IMR-90 (cell line): ENCODE results near the gene CR1L. TPM values are rescaled to one million over a fixed set of nuclear protein-coding genes. Genes with fewer than 3 reads are reported as not detected.

Experiments used
- ATAC-seq: fragments of 200-7000 bp; cut with Tn5 transposase; 2 replicates; pipeline ENCODE4 v1.9.1; 2020; ENCODE audit warnings: low read depth, mild to moderate bottlenecking, moderate library complexity
- BruUV-seq: library from RNA; stranded (reverse); fragments of 400-500 nt; replicated peaks from 2 replicates; lab custom pipeline; 2021; lab: Mats Ljungman, UMichigan
- CTCF ChIA-PET: fragments of 300-600 bp; formaldehyde crosslinking; extraction: SDS; loops from one replicate; lab custom pipeline; 2021; ENCODE audit warnings: antibody characterized with exemption; lab: Yijun Ruan, JAX
- POLR2A ChIA-PET: fragments of 300-600 bp; sonication (Branson Sonifier 250); formaldehyde crosslinking; loops from one replicate; lab custom pipeline; 2022; ENCODE audit warnings: antibody characterized with exemption; ENCODE audit not compliant: unreplicated experiment; lab: Charles Lee
- DNase-seq: peaks from one replicate; pipeline ENCODE4 v3.0.0; 2013
- H2AFZ ChIP-seq: replicated peaks from 2 replicates; pipeline ENCODE3; 2013; ENCODE audit warnings: low read length, mild to moderate bottlenecking; ENCODE audit not compliant: poor library complexity
- H2AK5ac ChIP-seq: 2 replicates; pipeline ENCODE4 v1.6.1; 2013; ENCODE audit warnings: low read depth, low read length, inconsistent platforms
- H2AK9ac ChIP-seq: replicated peaks from 2 replicates; pipeline ENCODE3; 2013; ENCODE audit warnings: mild to moderate bottlenecking, low read depth, low read length, moderate library complexity; ENCODE audit not compliant: poor library complexity
- H2BK120ac ChIP-seq: 2 replicates; pipeline ENCODE4 v1.6.1; 2013; ENCODE audit warnings: low read depth, low read length, inconsistent platforms
- H2BK15ac ChIP-seq: 3 replicates; pipeline ENCODE4 v1.6.1; 2013; ENCODE audit warnings: low read depth, low read length, inconsistent platforms
- H2BK20ac ChIP-seq: 2 replicates; pipeline ENCODE4 v1.6.1; 2013; ENCODE audit warnings: low read depth, mild to moderate bottlenecking, inconsistent platforms, low read length, moderate library complexity
- H2BK5ac ChIP-seq: 2 replicates; pipeline ENCODE4 v1.6.1; 2013; ENCODE audit warnings: mild to moderate bottlenecking, low read depth, low read length, inconsistent platforms; ENCODE audit not compliant: poor library complexity, severe bottlenecking
- H3K14ac ChIP-seq: replicated peaks from 2 replicates; pipeline ENCODE4 v1.6.1; 2013; ENCODE audit warnings: low read depth, low read length, inconsistent platforms
- H3K18ac ChIP-seq: 2 replicates; pipeline ENCODE4 v1.6.1; 2013; ENCODE audit warnings: low read depth, low read length, control low read depth
- H3K23ac ChIP-seq: 2 replicates; pipeline ENCODE4 v1.6.1; 2013; ENCODE audit warnings: low read depth, low read length, inconsistent platforms
- H3K27ac ChIP-seq: 2 replicates; pipeline ENCODE4 v1.5.1; 2013; ENCODE audit warnings: mild to moderate bottlenecking, control low read depth, low read length; ENCODE audit not compliant: insufficient read depth
- H3K27me3 ChIP-seq: 2 replicates; pipeline ENCODE4 v1.6.1; 2013; ENCODE audit warnings: low read length; ENCODE audit not compliant: control insufficient read depth, insufficient read depth
- H3K36me3 ChIP-seq: 2 replicates; pipeline ENCODE4 v1.6.1; 2013; ENCODE audit warnings: low read length, mixed read lengths; ENCODE audit not compliant: control insufficient read depth, insufficient read depth
- H3K4ac ChIP-seq: 2 replicates; pipeline ENCODE4 v1.6.1; 2013; ENCODE audit warnings: low read depth, low read length, inconsistent platforms
- H3K4me1 ChIP-seq: 2 replicates; pipeline ENCODE4 v1.6.1; 2013; ENCODE audit warnings: low read length, mixed read lengths; ENCODE audit not compliant: control insufficient read depth, insufficient read depth
- H3K4me2 ChIP-seq: 2 replicates; pipeline ENCODE4 v1.6.1; 2013; ENCODE audit warnings: low read depth, mild to moderate bottlenecking, control low read depth, low read length, moderate library complexity
- H3K4me3 ChIP-seq: 2 replicates; pipeline ENCODE4 v1.5.1; 2013; ENCODE audit warnings: low read depth, mild to moderate bottlenecking, control low read depth, low read length, moderate library complexity; ENCODE audit not compliant: insufficient read depth
- H3K56ac ChIP-seq: 2 replicates; pipeline ENCODE4 v1.6.1; 2013; ENCODE audit warnings: low read length, inconsistent platforms; ENCODE audit not compliant: insufficient read depth; ENCODE audit errors: extremely low read depth
- H3K79me1 ChIP-seq, 2 experiments: 2 replicates each; pipeline ENCODE4 v1.6.1; 2013; ENCODE audit warnings: low read length in 2 of 2, inconsistent platforms in 1 of 2, low read depth in 1 of 2
- H3K9ac ChIP-seq: 2 replicates; pipeline ENCODE4 v1.6.1; 2013; ENCODE audit warnings: low read depth, low read length, control low read depth
- H3K9me1 ChIP-seq: 2 replicates; pipeline ENCODE4 v1.6.1; 2013; ENCODE audit warnings: low read length, inconsistent platforms; ENCODE audit not compliant: insufficient read depth
- H3K9me3 ChIP-seq: 2 replicates; pipeline ENCODE4 v1.6.1; 2013; ENCODE audit warnings: low read length; ENCODE audit not compliant: control insufficient read depth, insufficient read depth
- H4K20me1 ChIP-seq: 2 replicates; pipeline ENCODE4 v1.6.1; 2013; ENCODE audit warnings: low read length, inconsistent platforms; ENCODE audit not compliant: insufficient read depth
- H4K5ac ChIP-seq: 2 replicates; pipeline ENCODE4 v1.6.1; 2013; ENCODE audit warnings: mild to moderate bottlenecking, low read depth, low read length, control low read depth
- H4K8ac ChIP-seq, 2 experiments: 2 replicates each; pipeline ENCODE4 v1.6.1; 2013; ENCODE audit warnings: low read depth in 2 of 2, low read length in 2 of 2, control low read depth in 1 of 2, inconsistent platforms in 1 of 2
- H4K91ac ChIP-seq: 2 replicates; pipeline ENCODE4 v1.6.1; 2013; ENCODE audit warnings: low read depth, low read length, inconsistent platforms; ENCODE audit not compliant: insufficient read depth
- CHD1 ChIP-seq: IDR thresholded peaks from 2 replicates; pipeline ENCODE4 v1.6.1; 2012; ENCODE audit warnings: low read depth, low read length, improper control_type of control experiment
- FOS ChIP-seq: fragments of 150-350 bp; IDR thresholded peaks from 2 replicates; pipeline ENCODE4 v1.6.1; 2016; ENCODE audit warnings: low read depth, low read length
- MAZ ChIP-seq: IDR thresholded peaks from 2 replicates; pipeline ENCODE4 v1.6.1; 2012; ENCODE audit warnings: low read depth, mild to moderate bottlenecking, low read length, improper control_type of control experiment, moderate library complexity, borderline replicate concordance
- NFE2L2 ChIP-seq: fragments of 150-350 bp; IDR thresholded peaks from 2 replicates; pipeline ENCODE4 v1.6.1; 2016; ENCODE audit warnings: low read depth, mild to moderate bottlenecking, low read length
- POLR2A ChIP-seq: IDR thresholded peaks from 2 replicates; pipeline ENCODE4 v1.6.1; 2012; ENCODE audit warnings: mild to moderate bottlenecking, low read depth, low read length
- RAD21 ChIP-seq: IDR thresholded peaks from 2 replicates; pipeline ENCODE4 v1.6.1; 2012; ENCODE audit warnings: low read length, improper control_type of control experiment
- RFX5 ChIP-seq: IDR thresholded peaks from 2 replicates; pipeline ENCODE4 v1.8.0; 2012; ENCODE audit warnings: low read depth, mild to moderate bottlenecking, low read length, moderate library complexity
- SMC3 ChIP-seq: fragments of 150-350 bp; IDR thresholded peaks from 2 replicates; pipeline ENCODE4 v1.6.1; 2016; ENCODE audit warnings: low read depth, mild to moderate bottlenecking, antibody characterized with exemption, low read length, moderate library complexity
- USF2 ChIP-seq: fragments of 150-350 bp; IDR thresholded peaks from 2 replicates; pipeline ENCODE4 v1.6.1; 2017; ENCODE audit warnings: mild to moderate bottlenecking, antibody characterized with exemption, low read length, low read depth
- WGBS, 2 experiments: methylation state at CpG; one replicate each; pipeline versions ENCODE4 v1.1.5 to v1.1.7; 2013; ENCODE audit warnings: missing lambda C conversion rate in 2 of 2; ENCODE audit not compliant: insufficient read length in 1 of 2; ENCODE audit errors: extremely low coverage in 2 of 2; 5-methylcytosine and 5-hydroxymethylcytosine counted together
- dilution Hi-C: fragments of 300-500 bp; cut with HindIII; formaldehyde crosslinking; loops from one replicate; pipeline ENCODE4 v1.14.3; 2018; ENCODE audit warnings: low sequenced_read_pairs; ENCODE audit not compliant: unreplicated experiment
- in situ Hi-C: fragments of 300-500 bp; cut with MboI; formaldehyde crosslinking; loops from 3 replicates; pipeline ENCODE4 v1.14.3; 2019; ENCODE audit warnings: low sequenced_read_pairs, inconsistent platforms, mixed read lengths
- intact Hi-C: fragments of 100-400 bp; cut with micrococcal nuclease; formaldehyde crosslinking; loops from 2 replicates; pipeline ENCODE4 v1.10.0; 2022
- polyA plus RNA-seq, 3 experiments: library from polyadenylated mRNA; depleted of rRNA; stranded (reverse); fragments of >200 nt; gene quantifications; 2 replicates each; pipeline ENCODE4 v1.2.3, GENCODE V29; 2012; ENCODE audit warnings: low replicate concordance in 1 of 3
- total RNA-seq: library from RNA; depleted of rRNA; stranded (reverse); fragments of >200 nt; gene quantifications from 2 replicates; pipeline ENCODE4 v1.2.3, GENCODE V29; 2012
- TF ChIP-seq, protein P1 (sequence below): fragments of 150-350 bp; IDR thresholded peaks from 2 replicates; pipeline ENCODE4 v1.6.1; 2016; ENCODE audit warnings: low read depth, mild to moderate bottlenecking, low read length, moderate library complexity, borderline replicate concordance
- TF ChIP-seq, protein P2 (sequence below): conservative IDR thresholded peaks from 2 replicates; pipeline ENCODE4 v1.5.1; 2012; ENCODE audit warnings: mild to moderate bottlenecking, low read depth, low read length, improper control_type of control experiment

Gene CR1L
- total and polyA plus RNA-seq, 2 of the 4 experiments (the other 2 are of a cell fraction) = not detected

DNA sequence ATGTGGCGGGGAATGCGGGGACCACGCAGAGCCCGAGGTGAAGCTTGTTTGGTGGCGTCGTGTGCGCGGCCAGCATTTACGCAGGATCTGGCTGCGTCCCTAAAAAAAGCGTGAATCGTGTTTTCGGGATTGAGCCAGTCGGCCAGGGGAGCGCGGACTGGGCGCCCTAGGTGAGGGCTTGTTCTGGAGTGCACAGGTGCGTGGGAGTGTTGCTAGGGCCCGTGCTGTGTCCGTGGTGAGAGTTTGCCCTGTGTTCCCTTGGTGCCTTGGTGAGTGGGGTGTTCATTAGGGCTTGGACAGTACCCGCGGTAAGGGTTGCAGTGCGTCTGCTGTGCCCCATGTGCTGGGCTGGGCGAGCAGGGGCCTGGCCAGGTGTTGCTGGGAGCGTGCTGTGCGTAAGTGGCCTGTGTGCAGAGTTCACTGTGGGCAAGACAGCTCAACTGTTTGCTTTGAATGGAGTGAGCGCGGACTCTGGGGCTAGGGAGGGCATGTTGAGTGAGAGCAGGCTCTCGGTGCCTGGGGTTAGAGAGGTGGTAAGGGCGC, 107.6 kb downstream of the CR1L start:
- ChIA-PET CTCF (interaction anchor here (0.6 kb wide), 2 partner anchors 53 to 167 kb away, joined by 3 to 6 read pairs; no protein-coding TSS in a partner anchor), POLR2A (interaction anchor here (0.6 kb wide), 1 partner anchor 687 kb away, joined by 3 read pairs; no protein-coding TSS in a partner anchor)
- Histone ChIP-seq H3K4ac (peak overlapping the region; percentile 67), H3K36me3 (no peaks in the 10 kb centered on the region), H3K4me3 (peak overlapping the region; percentile 79), H4K20me1 (peaks cover 37% of the 10 kb centered on the region), H2AFZ (peak overlapping the region; percentile 93), H2BK20ac (no peak overlapping the region), H3K9ac (peak overlapping the region; percentile 80), H3K4me2 (peak overlapping the region; percentile 68), H3K4me1 (peaks cover 4% of the 10 kb centered on the region; the same call in 1 of the 2 replicates), H3K9me1 (peaks cover 3% of the 10 kb centered on the region; the same call in 1 of the 2 replicates), H2BK15ac (no peak overlapping the region), H3K79me1 (peaks cover 15 to 46% of the 10 kb centered on the region in 2 experiments), H4K8ac (peak overlapping the region; percentile 62 to 95; a peak in 2 of 4 replicates), H3K14ac (peak overlapping the region; percentile 74), H4K91ac (no peak overlapping the region; the same call in 1 of the 2 replicates), H3K27ac (peak overlapping the region; percentile 70), H3K23ac (peak overlapping the region; percentile 94), H2AK9ac (peak overlapping the region; percentile 83), H2AK5ac (peak overlapping the region; percentile 50; the same call in 1 of the 2 replicates), H3K27me3 (no peaks in the 10 kb centered on the region), H4K5ac (no peak overlapping the region), H3K56ac (peak overlapping the region; percentile 61; the same call in 1 of the 2 replicates), H3K18ac (no peak overlapping the region), H3K9me3 (no peaks in the 10 kb centered on the region), H2BK5ac (peak overlapping the region; percentile 29), H2BK120ac (no peak overlapping the region)
- peak; percentile 13 for DNase-seq
- intact Hi-C loops = no loop called here
- 3% methylated on average over 9 of the region's 30 CpGs; no CpG with 5 or more reads in 1 of the 2 experiments for WGBS, 2 experiments
- BruUV-seq = no TSS peak
- TF ChIP-seq, protein P1, sequence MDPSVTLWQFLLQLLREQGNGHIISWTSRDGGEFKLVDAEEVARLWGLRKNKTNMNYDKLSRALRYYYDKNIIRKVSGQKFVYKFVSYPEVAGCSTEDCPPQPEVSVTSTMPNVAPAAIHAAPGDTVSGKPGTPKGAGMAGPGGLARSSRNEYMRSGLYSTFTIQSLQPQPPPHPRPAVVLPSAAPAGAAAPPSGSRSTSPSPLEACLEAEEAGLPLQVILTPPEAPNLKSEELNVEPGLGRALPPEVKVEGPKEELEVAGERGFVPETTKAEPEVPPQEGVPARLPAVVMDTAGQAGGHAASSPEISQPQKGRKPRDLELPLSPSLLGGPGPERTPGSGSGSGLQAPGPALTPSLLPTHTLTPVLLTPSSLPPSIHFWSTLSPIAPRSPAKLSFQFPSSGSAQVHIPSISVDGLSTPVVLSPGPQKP = no peak
- TF ChIP-seq RFX5 (no peak), MAZ (no peak), FOS (no peak), RAD21 (no peak), CHD1 (no peak), USF2 (no peak), NFE2L2 (no peak), SMC3 (no peak), POLR2A (no peak)
- TF ChIP-seq, protein P2, sequence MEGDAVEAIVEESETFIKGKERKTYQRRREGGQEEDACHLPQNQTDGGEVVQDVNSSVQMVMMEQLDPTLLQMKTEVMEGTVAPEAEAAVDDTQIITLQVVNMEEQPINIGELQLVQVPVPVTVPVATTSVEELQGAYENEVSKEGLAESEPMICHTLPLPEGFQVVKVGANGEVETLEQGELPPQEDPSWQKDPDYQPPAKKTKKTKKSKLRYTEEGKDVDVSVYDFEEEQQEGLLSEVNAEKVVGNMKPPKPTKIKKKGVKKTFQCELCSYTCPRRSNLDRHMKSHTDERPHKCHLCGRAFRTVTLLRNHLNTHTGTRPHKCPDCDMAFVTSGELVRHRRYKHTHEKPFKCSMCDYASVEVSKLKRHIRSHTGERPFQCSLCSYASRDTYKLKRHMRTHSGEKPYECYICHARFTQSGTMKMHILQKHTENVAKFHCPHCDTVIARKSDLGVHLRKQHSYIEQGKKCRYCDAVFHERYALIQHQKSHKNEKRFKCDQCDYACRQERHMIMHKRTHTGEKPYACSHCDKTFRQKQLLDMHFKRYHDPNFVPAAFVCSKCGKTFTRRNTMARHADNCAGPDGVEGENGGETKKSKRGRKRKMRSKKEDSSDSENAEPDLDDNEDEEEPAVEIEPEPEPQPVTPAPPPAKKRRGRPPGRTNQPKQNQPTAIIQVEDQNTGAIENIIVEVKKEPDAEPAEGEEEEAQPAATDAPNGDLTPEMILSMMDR = no peak
- in situ Hi-C loops = no loop called here
- dilution Hi-C loops = no loop called here
- peak; percentile 16 for ATAC-seq
